ENCODE data around the gene CALHM2. TPM values are rescaled to one million over a fixed set of nuclear protein-coding genes. Genes with fewer than 3 reads are reported as not detected.
"Not testable (repeated sequence)": the region's sequence is repeated elsewhere in the genome, so short reads cannot be mapped to it uniquely, and the experiment has no call there.

CALHM2 gene
- total RNA-seq, 1 experiment from 2014 or later = 1.9 TPM

GRCh38 chr10:103486635-103487409 lies 34.7 kb upstream of the CALHM2 start:
- CTCF ChIA-PET = interaction anchor here (1.0 to 4.0 kb wide), 14 partner anchors 9 to 205 kb away, joined by 3 to 29 read pairs (median 12); partner anchors contain the start of genes CALHM1, CALHM2 and NEURL1
- H3K27me3 Mint-ChIP-seq (ENCODE audit: low read depth); H3K27ac Mint-ChIP-seq; POLR2A ChIA-PET; H3K36me3 Mint-ChIP-seq; H3K4me3 Mint-ChIP-seq; DNase-seq (ENCODE audit: low spot score); ATAC-seq; H3K4me1 Mint-ChIP-seq; H3K9me3 Mint-ChIP-seq: not testable (repeated sequence)
- TF ChIP-seq ZNF121 (CRISPR knock-in tag; IDR thresholded peaks at IDR 0.05) = peak; percentile 85

GRCh38 chr10:103481974-103482531 lies 29.9 kb upstream of the CALHM2 start:
- ChIA-PET CTCF (no interaction called here), POLR2A (no interaction called here)
- ATAC-seq = peak; percentile 48
- TF ChIP-seq, protein P1, sequence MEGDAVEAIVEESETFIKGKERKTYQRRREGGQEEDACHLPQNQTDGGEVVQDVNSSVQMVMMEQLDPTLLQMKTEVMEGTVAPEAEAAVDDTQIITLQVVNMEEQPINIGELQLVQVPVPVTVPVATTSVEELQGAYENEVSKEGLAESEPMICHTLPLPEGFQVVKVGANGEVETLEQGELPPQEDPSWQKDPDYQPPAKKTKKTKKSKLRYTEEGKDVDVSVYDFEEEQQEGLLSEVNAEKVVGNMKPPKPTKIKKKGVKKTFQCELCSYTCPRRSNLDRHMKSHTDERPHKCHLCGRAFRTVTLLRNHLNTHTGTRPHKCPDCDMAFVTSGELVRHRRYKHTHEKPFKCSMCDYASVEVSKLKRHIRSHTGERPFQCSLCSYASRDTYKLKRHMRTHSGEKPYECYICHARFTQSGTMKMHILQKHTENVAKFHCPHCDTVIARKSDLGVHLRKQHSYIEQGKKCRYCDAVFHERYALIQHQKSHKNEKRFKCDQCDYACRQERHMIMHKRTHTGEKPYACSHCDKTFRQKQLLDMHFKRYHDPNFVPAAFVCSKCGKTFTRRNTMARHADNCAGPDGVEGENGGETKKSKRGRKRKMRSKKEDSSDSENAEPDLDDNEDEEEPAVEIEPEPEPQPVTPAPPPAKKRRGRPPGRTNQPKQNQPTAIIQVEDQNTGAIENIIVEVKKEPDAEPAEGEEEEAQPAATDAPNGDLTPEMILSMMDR (IDR thresholded peaks at IDR 0.05) = peak; percentile 39; the same call in 1 of the 2 replicates
- TF ChIP-seq ZMAT4 (CRISPR knock-in tag; IDR thresholded peaks at IDR 0.05) (no peak), ZNF121 (CRISPR knock-in tag; IDR thresholded peaks at IDR 0.05) (no peak), ETV6 (CRISPR knock-in tag; IDR thresholded peaks at IDR 0.05) (no peak)
- Mint-ChIP-seq H3K4me3 (no peak overlapping the region), H3K27ac (no peak overlapping the region), H3K4me1 (no peaks in the 10 kb centered on the region), H3K27me3 (ENCODE audit: low read depth) (no peaks in the 10 kb centered on the region; the same call in 1 of the 2 replicates), H3K36me3 (no peaks in the 10 kb centered on the region), H3K9me3 (no peaks in the 10 kb centered on the region)
- no peak for DNase-seq (ENCODE audit: low spot score)

DNA sequence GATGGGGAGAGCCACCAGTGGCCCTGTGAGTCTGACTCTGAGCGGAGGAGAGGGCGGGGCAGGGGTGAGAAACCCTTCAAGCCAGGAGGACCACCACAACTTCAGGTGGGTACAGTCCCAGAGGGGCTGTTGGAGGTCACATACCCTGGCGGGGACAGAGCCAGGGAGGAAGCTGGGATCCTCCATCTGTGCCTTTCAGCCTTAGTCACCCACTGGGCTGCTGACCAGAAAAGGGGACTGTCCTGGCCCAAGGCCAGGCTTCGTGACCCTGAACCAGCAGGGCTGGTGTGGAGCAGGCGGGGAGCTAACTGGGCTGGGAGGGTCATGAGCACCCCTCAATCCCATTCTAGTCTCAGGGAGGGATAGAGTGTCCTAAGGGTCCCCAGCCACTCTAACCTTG lies 28.4 kb upstream of the CALHM2 start:
- Mint-ChIP-seq H3K4me3 (no peak overlapping the region), H3K4me1 (peaks cover 7% of the 10 kb centered on the region), H3K9me3 (no peaks in the 10 kb centered on the region), H3K27me3 (ENCODE audit: low read depth) (no peaks in the 10 kb centered on the region; the same call in 1 of the 2 replicates), H3K27ac (no peak overlapping the region), H3K36me3 (no peaks in the 10 kb centered on the region)
- ATAC-seq = no peak
- ChIA-PET POLR2A (no interaction called here), CTCF (interaction anchor here (0.8 to 1.1 kb wide), 3 partner anchors 15 to 112 kb away, joined by 3 to 4 read pairs (median 3); no protein-coding TSS in a partner anchor)
- TF ChIP-seq GTF2I (CRISPR knock-in tag; conservative IDR thresholded peaks at IDR 0.05) (no peak), IRF2 (CRISPR knock-in tag; IDR thresholded peaks at IDR 0.05; ENCODE audit: borderline replicate concordance, low read depth) (no peak), NR3C1 (CRISPR knock-in tag; conservative IDR thresholded peaks at IDR 0.05; ENCODE audit: low read depth) (no peak), JAZF1 (CRISPR knock-in tag; IDR thresholded peaks at IDR 0.05) (no peak), FOXK1 (CRISPR knock-in tag; IDR thresholded peaks at IDR 0.05) (no peak), SMAD3 (CRISPR knock-in tag; IDR thresholded peaks at IDR 0.05; ENCODE audit: borderline replicate concordance) (no peak), CDX4 (CRISPR knock-in tag; IDR thresholded peaks at IDR 0.05; ENCODE audit: borderline replicate concordance) (no peak), ZNF416 (CRISPR knock-in tag; IDR thresholded peaks at IDR 0.05) (no peak), JUN (CRISPR knock-in tag; IDR thresholded peaks at IDR 0.05) (no peak), MXD4 (CRISPR knock-in tag; IDR thresholded peaks at IDR 0.05; ENCODE audit: borderline replicate concordance) (no peak), TP53 (CRISPR knock-in tag; IDR thresholded peaks at IDR 0.05) (no peak), ERG (CRISPR knock-in tag; IDR thresholded peaks at IDR 0.05) (no peak)
- TF ChIP-seq, protein P2, sequence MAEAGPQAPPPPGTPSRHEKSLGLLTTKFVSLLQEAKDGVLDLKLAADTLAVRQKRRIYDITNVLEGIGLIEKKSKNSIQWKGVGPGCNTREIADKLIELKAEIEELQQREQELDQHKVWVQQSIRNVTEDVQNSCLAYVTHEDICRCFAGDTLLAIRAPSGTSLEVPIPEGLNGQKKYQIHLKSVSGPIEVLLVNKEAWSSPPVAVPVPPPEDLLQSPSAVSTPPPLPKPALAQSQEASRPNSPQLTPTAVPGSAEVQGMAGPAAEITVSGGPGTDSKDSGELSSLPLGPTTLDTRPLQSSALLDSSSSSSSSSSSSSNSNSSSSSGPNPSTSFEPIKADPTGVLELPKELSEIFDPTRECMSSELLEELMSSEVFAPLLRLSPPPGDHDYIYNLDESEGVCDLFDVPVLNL (CRISPR knock-in tag; IDR thresholded peaks at IDR 0.05; ENCODE audit: borderline replicate concordance, low read depth) = no peak
- TF ChIP-seq, protein P3, sequence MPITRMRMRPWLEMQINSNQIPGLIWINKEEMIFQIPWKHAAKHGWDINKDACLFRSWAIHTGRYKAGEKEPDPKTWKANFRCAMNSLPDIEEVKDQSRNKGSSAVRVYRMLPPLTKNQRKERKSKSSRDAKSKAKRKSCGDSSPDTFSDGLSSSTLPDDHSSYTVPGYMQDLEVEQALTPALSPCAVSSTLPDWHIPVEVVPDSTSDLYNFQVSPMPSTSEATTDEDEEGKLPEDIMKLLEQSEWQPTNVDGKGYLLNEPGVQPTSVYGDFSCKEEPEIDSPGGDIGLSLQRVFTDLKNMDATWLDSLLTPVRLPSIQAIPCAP (CRISPR knock-in tag; IDR thresholded peaks at IDR 0.05) = no peak
- TF ChIP-seq, protein P4, sequence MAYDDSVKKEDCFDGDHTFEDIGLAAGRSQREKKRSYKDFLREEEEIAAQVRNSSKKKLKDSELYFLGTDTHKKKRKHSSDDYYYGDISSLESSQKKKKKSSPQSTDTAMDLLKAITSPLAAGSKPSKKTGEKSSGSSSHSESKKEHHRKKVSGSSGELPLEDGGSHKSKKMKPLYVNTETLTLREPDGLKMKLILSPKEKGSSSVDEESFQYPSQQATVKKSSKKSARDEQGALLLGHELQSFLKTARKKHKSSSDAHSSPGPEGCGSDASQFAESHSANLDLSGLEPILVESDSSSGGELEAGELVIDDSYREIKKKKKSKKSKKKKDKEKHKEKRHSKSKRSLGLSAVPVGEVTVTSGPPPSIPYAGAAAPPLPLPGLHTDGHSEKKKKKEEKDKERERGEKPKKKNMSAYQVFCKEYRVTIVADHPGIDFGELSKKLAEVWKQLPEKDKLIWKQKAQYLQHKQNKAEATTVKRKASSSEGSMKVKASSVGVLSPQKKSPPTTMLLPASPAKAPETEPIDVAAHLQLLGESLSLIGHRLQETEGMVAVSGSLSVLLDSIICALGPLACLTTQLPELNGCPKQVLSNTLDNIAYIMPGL (CRISPR knock-in tag; IDR thresholded peaks at IDR 0.05) = no peak
- no peak for DNase-seq (ENCODE audit: low spot score)
